Endothelial cell of umbilical vein (primary cell): ENCODE data around the gene IL12B.

Source experiments
- CTCF ChIP-seq, 2 donors: IDR thresholded peaks; 1 replicate in 1 of 2; 2 replicates in 1 of 2; pipeline ENCODE4 v1.5.1; 2011; ENCODE audit warnings: low read length in 2 of 2, mild to moderate bottlenecking in 2 of 2, moderate library complexity in 2 of 2, control low read depth in 1 of 2, inconsistent platforms in 1 of 2, low read depth in 1 of 2; ENCODE audit not compliant: insufficient read depth in 1 of 2; ENCODE audit errors: extremely low read depth in 1 of 2
- EZH2 ChIP-seq: IDR thresholded peaks from 2 replicates; pipeline ENCODE4 v1.6.1; 2012; ENCODE audit warnings: borderline replicate concordance, low read depth, mild to moderate bottlenecking, moderate library complexity, low read length, inconsistent platforms; ENCODE audit not compliant: severe bottlenecking
- GATA2 ChIP-seq: IDR thresholded peaks from 2 replicates; pipeline ENCODE4 v1.7.0; 2011; ENCODE audit warnings: low read depth, mild to moderate bottlenecking, moderate library complexity, mixed read lengths, low read length; ENCODE audit not compliant: insufficient read length, insufficient read depth
- MAX ChIP-seq: IDR thresholded peaks from 2 replicates; pipeline ENCODE4 v1.6.1; 2011; ENCODE audit not compliant: insufficient read depth, insufficient read length
- POLR2A ChIP-seq: IDR thresholded peaks from 2 replicates; pipeline ENCODE4 v1.6.1; 2012; ENCODE audit warnings: low read depth, mild to moderate bottlenecking, control low read depth, low read length
- POLR2AphosphoS5 ChIP-seq: IDR thresholded peaks from 2 replicates; pipeline ENCODE4 v1.6.1; 2012; ENCODE audit warnings: low read depth, mild to moderate bottlenecking, control low read depth, low read length, moderate library complexity; ENCODE audit not compliant: insufficient read depth

GRCh38 chr5:159294921-159295320, 35.4 kb downstream of the IL12B start:
- TF ChIP-seq EZH2 (no peak), CTCF (IDR thresholded peaks at IDR 0.05; ENCODE audit: extremely low read depth in 1 of 2, insufficient read depth in 1 of 2, low read depth in 1 of 2, low read length in 2 of 2) (no peak), POLR2A (no peak), GATA2 (no peak), MAX (no peak), POLR2AphosphoS5 (no peak)
